ENCODE measurements around the gene KRT7. TPM values are rescaled to one million over a fixed set of nuclear protein-coding genes. Genes with fewer than 3 reads are reported as not detected.

Gene KRT7
- total and polyA plus RNA-seq, 9 of the 15 experiments (the other 6 are each of a cell fraction or from before 2014, with no cell fraction given): 1.4 TPM; not detected in 8

DNA sequence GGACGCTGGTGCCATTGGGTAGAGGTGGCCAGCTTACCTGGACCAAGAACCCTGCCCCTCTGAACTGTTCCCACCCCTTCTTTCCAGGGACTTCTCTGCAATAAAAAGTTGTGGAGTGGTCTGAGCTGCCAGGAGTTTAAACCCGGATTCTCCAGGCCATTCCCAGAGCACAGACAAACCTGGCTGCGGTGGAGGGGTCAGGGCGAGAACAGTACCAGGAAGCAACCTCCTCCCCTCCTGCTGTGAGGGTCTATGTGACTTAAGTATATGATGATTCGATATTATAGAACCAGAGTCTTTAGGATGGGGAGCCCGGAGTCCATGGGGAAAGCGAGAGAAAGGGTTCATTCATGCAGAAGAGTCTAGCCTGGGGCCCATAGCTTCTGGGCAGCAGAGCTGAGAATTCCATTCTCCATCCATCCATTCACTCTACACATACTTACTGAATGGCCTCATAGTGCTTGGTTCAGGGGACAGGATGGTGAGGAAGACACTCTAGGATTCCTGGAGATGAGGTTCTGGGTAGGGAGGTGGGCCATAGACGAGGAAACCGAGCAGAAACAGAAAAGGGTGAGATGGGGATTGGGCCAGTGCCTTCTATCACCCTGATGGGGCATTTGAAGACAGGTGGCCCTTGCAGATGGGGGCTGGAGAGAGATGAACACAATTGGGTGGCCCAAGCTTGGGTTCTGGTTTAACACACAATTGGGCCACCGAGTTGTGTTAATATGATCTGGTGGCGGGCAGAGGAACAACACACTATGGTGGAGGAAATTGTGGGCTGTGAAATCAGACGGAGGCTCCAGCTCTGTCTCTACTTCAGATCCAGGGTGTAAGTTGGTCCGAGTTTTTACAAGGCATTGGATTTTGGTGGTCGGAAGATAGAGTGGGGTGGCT is 46.6 kb downstream of the KRT7 start (continued):
- no peak for TF ChIP-seq NR2C1 (IDR thresholded peaks at IDR 0.05)
- 0 out of 2 replicates have a peak, but pooled peaks have one; percentile 8 for TF ChIP-seq NR2C1 (tag; IDR thresholded peaks at IDR 0.05)
- TF ChIP-seq ZNF384 (IDR thresholded peaks at IDR 0.05; ENCODE audit: low read depth, low read length): no peak
- peak; percentile 46; the same call in 1 of the 2 replicates for TF ChIP-seq GTF2A2 (tag; IDR thresholded peaks at IDR 0.05)
- no peak for TF ChIP-seq SMARCA4 (IDR thresholded peaks at IDR 0.05)
- TF ChIP-seq ZNF584 (CRISPR knock-in tag; IDR thresholded peaks at IDR 0.05; ENCODE audit: low read depth): peak; percentile 58; the same call in 1 of the 2 replicates
- TF ChIP-seq DACH1 (IDR thresholded peaks at IDR 0.05; ENCODE audit: partially characterized antibody): no peak
- no peak for TF ChIP-seq WHSC1 (IDR thresholded peaks at IDR 0.05; ENCODE audit: low read length)
- TF ChIP-seq DMBX1 (CRISPR knock-in tag; IDR thresholded peaks at IDR 0.05; ENCODE audit: borderline replicate concordance): no peak
- TF ChIP-seq SMAD2 (IDR thresholded peaks at IDR 0.05; ENCODE audit: low read depth, low read length): no peak
- 0 out of 2 replicates have a peak, but pooled peaks have one; percentile 42 for TF ChIP-seq DDX20 (tag; IDR thresholded peaks at IDR 0.05; ENCODE audit: low read depth)
- TF ChIP-seq HNRNPH1 (optimal IDR thresholded peaks at IDR 0.05; ENCODE audit: low read depth, low read length): no peak
- TF ChIP-seq ZNF316 (IDR thresholded peaks at IDR 0.05): no peak
- TF ChIP-seq STAT5B (CRISPR knock-in tag; IDR thresholded peaks at IDR 0.05): no peak
- TF ChIP-seq CAMTA2 (CRISPR knock-in tag; conservative IDR thresholded peaks at IDR 0.05): no peak
- TF ChIP-seq L3MBTL2 (IDR thresholded peaks at IDR 0.05): 0 out of 2 replicates have a peak, but pooled peaks have one; percentile 50
- TF ChIP-seq, protein P1, sequence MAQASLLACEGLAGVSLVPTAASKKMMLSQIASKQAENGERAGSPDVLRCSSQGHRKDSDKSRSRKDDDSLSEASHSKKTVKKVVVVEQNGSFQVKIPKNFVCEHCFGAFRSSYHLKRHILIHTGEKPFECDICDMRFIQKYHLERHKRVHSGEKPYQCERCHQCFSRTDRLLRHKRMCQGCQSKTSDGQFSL (CRISPR knock-in tag; IDR thresholded peaks at IDR 0.05): no peak
- TF ChIP-seq, protein P1 (tag; IDR thresholded peaks at IDR 0.05): peak in 1 of 2 experiments; percentile 69; a peak in 2 of 4 replicates
- no peak for TF ChIP-seq ZBTB1 (CRISPR knock-in tag; IDR thresholded peaks at IDR 0.05; ENCODE audit: borderline replicate concordance, low read depth)
- TF ChIP-seq, protein P2, sequence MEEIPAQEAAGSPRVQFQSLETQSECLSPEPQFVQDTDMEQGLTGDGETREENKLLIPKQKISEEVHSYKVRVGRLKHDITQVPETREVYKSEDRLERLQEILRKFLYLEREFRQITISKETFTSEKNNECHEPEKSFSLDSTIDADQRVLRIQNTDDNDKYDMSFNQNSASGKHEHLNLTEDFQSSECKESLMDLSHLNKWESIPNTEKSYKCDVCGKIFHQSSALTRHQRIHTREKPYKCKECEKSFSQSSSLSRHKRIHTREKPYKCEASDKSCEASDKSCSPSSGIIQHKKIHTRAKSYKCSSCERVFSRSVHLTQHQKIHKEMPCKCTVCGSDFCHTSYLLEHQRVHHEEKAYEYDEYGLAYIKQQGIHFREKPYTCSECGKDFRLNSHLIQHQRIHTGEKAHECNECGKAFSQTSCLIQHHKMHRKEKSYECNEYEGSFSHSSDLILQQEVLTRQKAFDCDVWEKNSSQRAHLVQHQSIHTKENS (CRISPR knock-in tag; IDR thresholded peaks at IDR 0.05): no peak
- 0 out of 2 replicates have a peak, but pooled peaks have one; percentile 14 for TF ChIP-seq ZNF311 (CRISPR knock-in tag; IDR thresholded peaks at IDR 0.05)
- peak; percentile 65; the same call in 1 of the 2 replicates for TF ChIP-seq KLF1 (tag; IDR thresholded peaks at IDR 0.05)
- no peak for TF ChIP-seq ZBTB17 (CRISPR knock-in tag; IDR thresholded peaks at IDR 0.05)
- TF ChIP-seq MEF2D (tag; conservative IDR thresholded peaks at IDR 0.05; ENCODE audit: low read depth): peak; percentile 3; the same call in 1 of the 2 replicates
- no peak for TF ChIP-seq RBM34 (IDR thresholded peaks at IDR 0.05; ENCODE audit: borderline replicate concordance, insufficient read depth, low read length)
- 0 out of 2 replicates have a peak, but pooled peaks have one; percentile 27 for TF ChIP-seq ZNF134 (CRISPR knock-in tag; conservative IDR thresholded peaks at IDR 0.05)
- TF ChIP-seq NCOA2 (IDR thresholded peaks at IDR 0.05; ENCODE audit: partially characterized antibody in 2 of 2): no peak

Data from K562 (cell line).